Stimulated activated CD8-positive, alpha-beta memory T cell treated with anti-CD3 and anti-CD28 coated beads, Interleukin-12 subunit alpha, Interleukin-12 subunit beta, amount 100 ng/mL, for 1 hour (primary cell): ENCODE measurements around the gene PARP11.

Experiments used
- DNase-seq: peaks from one replicate; pipeline ENCODE4 v3.0.0-alpha.2; 2020; ENCODE audit warnings: low read depth

PARP11 gene

GRCh38 chr12:3770891-3771290 lies 102.3 kb downstream of the PARP11 start:
- no peak for DNase-seq

DNA sequence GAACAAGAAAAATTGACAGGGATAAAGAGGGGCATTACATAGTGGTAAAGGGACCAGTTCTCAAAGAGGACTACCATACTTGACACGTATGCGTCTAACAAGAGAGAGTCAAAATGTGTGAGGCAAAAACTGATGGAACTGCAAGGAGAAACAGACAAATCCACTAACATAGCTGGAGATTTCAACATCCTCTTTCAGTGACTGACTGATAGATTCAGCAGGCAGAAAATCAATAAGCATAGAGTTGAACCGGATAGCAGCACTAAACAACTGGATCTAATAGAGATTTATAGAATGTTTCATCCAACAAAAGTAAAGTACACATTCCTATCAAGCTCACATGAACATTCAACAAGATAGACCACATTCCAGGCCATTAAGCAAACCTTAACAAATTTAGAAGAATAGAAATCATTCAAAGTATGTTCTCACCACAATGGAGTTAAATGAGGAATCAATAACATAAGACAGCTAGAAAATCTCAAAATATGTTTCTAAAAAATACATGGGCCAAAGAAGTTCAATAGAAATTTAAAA lies 104.2 kb downstream of the PARP11 start:
- DNase-seq, result no peak

- DNase-seq, result no peak
Observed at GRCh38 chr12:3761116-3761735, 112.0 kb downstream of the PARP11 start.

DNA sequence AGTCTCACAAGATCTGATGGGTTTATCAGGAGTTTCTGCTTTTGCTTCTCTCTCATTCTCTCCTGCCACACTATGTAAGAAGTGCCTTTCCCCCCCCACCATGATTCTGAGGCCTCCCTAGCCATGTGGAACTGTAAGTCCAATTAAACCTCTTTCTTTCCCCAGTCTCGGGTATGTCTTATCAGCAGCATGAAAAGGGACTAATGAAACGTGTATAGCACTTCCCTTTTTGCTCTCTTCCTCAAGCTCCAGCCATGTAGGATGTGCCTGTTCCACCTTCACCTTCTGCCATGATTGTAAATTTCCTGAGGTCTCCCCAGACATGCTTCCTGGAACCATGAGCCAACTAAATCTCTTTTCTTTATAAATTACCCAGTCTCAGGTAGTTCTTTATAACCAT lies 113.3 kb downstream of the PARP11 start:
- DNase-seq, result no peak
